Mesendoderm (in vitro differentiated cells): ENCODE results near the gene TMEM272.
A peak's percentile ranks its signal among the peaks of the same experiment; 100 is the strongest.

Experiments used
- DNase-seq: peaks from one replicate; pipeline ENCODE4 v3.0.0; 2013
- H2AK5ac ChIP-seq: 2 replicates; pipeline ENCODE4 v1.6.1; 2013; ENCODE audit warnings: low read length, inconsistent platforms
- H2BK120ac ChIP-seq: 2 replicates; pipeline ENCODE4 v1.6.1; 2013; ENCODE audit warnings: low read depth, mild to moderate bottlenecking, low read length, moderate library complexity, mixed read lengths
- H2BK15ac ChIP-seq: replicated peaks from 2 replicates; pipeline ENCODE4 v1.6.1; 2013; ENCODE audit warnings: low read depth, mild to moderate bottlenecking, moderate library complexity
- H2BK5ac ChIP-seq: 2 replicates; pipeline ENCODE4 v1.6.1; 2013; ENCODE audit warnings: low read length, inconsistent platforms
- H3K18ac ChIP-seq: 2 replicates; pipeline ENCODE4 v1.6.1; 2013; ENCODE audit warnings: mild to moderate bottlenecking, low read length, mixed read lengths
- H3K23ac ChIP-seq: one replicate; pipeline ENCODE4 v1.6.1; 2013; ENCODE audit warnings: low read length
- H3K27ac ChIP-seq: 2 replicates; pipeline ENCODE4 v1.5.1; 2013; ENCODE audit warnings: low read depth, mild to moderate bottlenecking, inconsistent platforms, low read length, moderate library complexity
- H3K27me3 ChIP-seq: 2 replicates; pipeline ENCODE4 v1.6.1; 2013; ENCODE audit warnings: low read length, control low read depth, mild to moderate bottlenecking, inconsistent platforms; ENCODE audit not compliant: insufficient read depth, poor library complexity
- H3K36me3 ChIP-seq: 2 replicates; pipeline ENCODE4 v1.6.1; 2013; ENCODE audit warnings: low read length, inconsistent platforms; ENCODE audit not compliant: control insufficient read depth, insufficient read depth
- H3K4ac ChIP-seq: one replicate; pipeline ENCODE4 v1.6.1; 2013; ENCODE audit warnings: low read depth, mild to moderate bottlenecking, low read length, moderate library complexity
- H3K4me1 ChIP-seq: 2 replicates; pipeline ENCODE4 v1.6.1; 2013; ENCODE audit warnings: low read depth, low read length, inconsistent platforms; ENCODE audit not compliant: control insufficient read depth
- H3K4me2 ChIP-seq: 2 replicates; pipeline ENCODE4 v1.6.1; 2013; ENCODE audit warnings: low read length
- H3K4me3 ChIP-seq: 2 replicates; pipeline ENCODE4 v1.5.1; 2013; ENCODE audit warnings: mild to moderate bottlenecking, low read length
- H3K56ac ChIP-seq: one replicate; pipeline ENCODE4 v1.6.1; 2013; ENCODE audit warnings: low read length
- H3K79me1 ChIP-seq: 2 replicates; pipeline ENCODE4 v1.6.1; 2013; ENCODE audit warnings: low read length, inconsistent platforms
- H3K79me2 ChIP-seq: 2 replicates; pipeline ENCODE4 v1.6.1; 2013; ENCODE audit warnings: mild to moderate bottlenecking, low read length; ENCODE audit not compliant: control insufficient read depth, insufficient read depth
- H3K9ac ChIP-seq: 2 replicates; pipeline ENCODE4 v1.6.1; 2013; ENCODE audit warnings: low read length, inconsistent platforms
- H4K5ac ChIP-seq: one replicate; pipeline ENCODE4 v1.6.1; 2013; ENCODE audit warnings: low read length
- H4K8ac ChIP-seq: one replicate; pipeline ENCODE4 v1.6.1; 2013; ENCODE audit warnings: low read depth, mild to moderate bottlenecking, control low read depth, low read length, moderate library complexity
- WGBS: extraction: QIAGEN DNeasy Blood & Tissue Kit; methylation state at CpG from one replicate; pipeline ENCODE4 v1.1.7; 2013; ENCODE audit warnings: low lambda C conversion rate, missing lambda C conversion rate; ENCODE audit not compliant: insufficient coverage; ENCODE audit errors: extremely low coverage; 5-methylcytosine and 5-hydroxymethylcytosine counted together

Gene TMEM272

GRCh38 chr13:51794964-51795363, 50.0 kb downstream of the TMEM272 start:
- Histone ChIP-seq H3K79me1 (no peaks in the 10 kb centered on the region), H3K4ac (no peak overlapping the region), H2BK5ac (no peak overlapping the region), H4K8ac (no peak overlapping the region), H3K4me1 (peaks cover 6% of the 10 kb centered on the region), H3K18ac (no peak overlapping the region), H2BK15ac (no peak overlapping the region), H3K4me2 (no peak overlapping the region), H3K4me3 (no peak overlapping the region), H3K23ac (no peak overlapping the region), H3K27me3 (no peaks in the 10 kb centered on the region), H3K9ac (no peak overlapping the region), H3K56ac (no peak overlapping the region), H3K27ac (no peak overlapping the region), H2AK5ac (peak overlapping the region; percentile 65), H4K5ac (no peak overlapping the region), H3K36me3 (no peaks in the 10 kb centered on the region), H2BK120ac (no peak overlapping the region), H3K79me2 (no peaks in the 10 kb centered on the region)
- WGBS: no CpG with 5 or more reads among the region's 4 CpGs
- DNase-seq: no peak

- Histone ChIP-seq H3K18ac (no peak overlapping the region), H3K4me2 (no peak overlapping the region), H2BK5ac (no peak overlapping the region), H2AK5ac (no peak overlapping the region), H4K5ac (no peak overlapping the region), H3K79me2 (no peaks in the 10 kb centered on the region), H3K9ac (no peak overlapping the region), H4K8ac (no peak overlapping the region), H2BK120ac (no peak overlapping the region), H3K36me3 (no peaks in the 10 kb centered on the region), H2BK15ac (no peak overlapping the region), H3K27me3 (no peaks in the 10 kb centered on the region), H3K4ac (no peak overlapping the region), H3K23ac (no peak overlapping the region), H3K4me1 (peaks cover 4% of the 10 kb centered on the region), H3K56ac (no peak overlapping the region), H3K4me3 (no peak overlapping the region), H3K79me1 (no peaks in the 10 kb centered on the region), H3K27ac (no peak overlapping the region)
- WGBS: no CpG with 5 or more reads among the region's 6 CpGs
- peak; percentile 47 for DNase-seq
Observed at GRCh38 chr13:51793570-51794271, 51.3 kb downstream of the TMEM272 start.

- WGBS: no CpG with 5 or more reads among the region's 10 CpGs
- Histone ChIP-seq H2BK120ac (no peak overlapping the region), H3K9ac (no peak overlapping the region), H3K27ac (no peak overlapping the region), H3K36me3 (no peaks in the 10 kb centered on the region), H3K56ac (no peak overlapping the region), H2BK15ac (no peak overlapping the region), H3K23ac (no peak overlapping the region), H4K5ac (no peak overlapping the region), H3K4me1 (no peaks in the 10 kb centered on the region), H3K4me2 (no peak overlapping the region), H3K4me3 (no peak overlapping the region), H3K79me1 (no peaks in the 10 kb centered on the region), H2BK5ac (no peak overlapping the region), H2AK5ac (no peak overlapping the region), H3K18ac (no peak overlapping the region), H3K79me2 (no peaks in the 10 kb centered on the region), H4K8ac (no peak overlapping the region), H3K4ac (no peak overlapping the region), H3K27me3 (no peaks in the 10 kb centered on the region)
- DNase-seq: no peak
Observed at GRCh38 chr13:51786425-51787265, 58.3 kb downstream of the TMEM272 start.

DNA sequence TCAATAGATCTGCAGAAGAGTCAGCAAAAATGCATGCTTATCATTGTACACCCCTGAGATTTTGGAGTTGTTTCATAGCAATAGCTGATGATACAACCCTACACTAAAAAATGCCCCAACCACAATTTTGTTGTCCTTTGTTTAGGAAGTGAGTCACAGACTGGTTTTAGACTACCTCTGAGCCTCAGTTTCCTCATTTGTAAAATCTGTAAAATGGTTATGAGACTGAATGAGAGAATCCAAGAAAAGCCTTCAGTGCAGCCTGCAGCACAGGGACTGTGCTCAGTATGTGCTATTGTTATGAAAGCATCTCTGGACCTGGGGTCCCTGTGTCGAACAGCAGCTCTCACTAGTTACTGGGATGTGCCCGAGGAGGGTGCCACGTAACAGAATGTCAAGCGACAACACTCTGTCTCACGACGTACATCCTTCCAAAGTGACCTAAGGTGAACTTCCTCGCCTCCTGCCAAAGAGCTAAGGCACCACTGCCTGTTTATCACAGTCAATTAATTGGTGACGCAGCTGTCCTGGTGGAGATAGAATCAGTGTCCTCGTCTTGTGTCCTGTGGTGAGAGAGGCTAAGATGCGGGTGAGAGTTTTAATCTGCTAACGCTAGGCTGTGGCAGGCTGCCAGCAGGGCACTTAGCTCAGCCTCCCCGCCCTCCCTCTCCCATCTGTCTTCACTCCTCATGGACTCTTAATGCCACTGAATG, 59.1 kb downstream of the TMEM272 start:
- no peak overlapping the region for H3K27ac ChIP-seq
- H3K79me2 ChIP-seq: no peaks in the 10 kb centered on the region
- no peak overlapping the region for H4K5ac ChIP-seq
- no CpG with 5 or more reads among the region's 12 CpGs for WGBS
- H4K8ac ChIP-seq: no peak overlapping the region
- no peak overlapping the region for H3K4me2 ChIP-seq
- no peak overlapping the region for H2BK5ac ChIP-seq
- no peak overlapping the region for H3K4me3 ChIP-seq
- DNase-seq: peak; percentile 80
- no peak overlapping the region for H3K56ac ChIP-seq
- H3K79me1 ChIP-seq: no peaks in the 10 kb centered on the region
- H3K9ac ChIP-seq: no peak overlapping the region
- no peak overlapping the region for H3K18ac ChIP-seq
- no peaks in the 10 kb centered on the region for H3K27me3 ChIP-seq
- H3K4ac ChIP-seq: no peak overlapping the region
- H2AK5ac ChIP-seq: no peak overlapping the region
- no peak overlapping the region for H2BK15ac ChIP-seq
- no peaks in the 10 kb centered on the region for H3K4me1 ChIP-seq
- no peaks in the 10 kb centered on the region for H3K36me3 ChIP-seq
- no peak overlapping the region for H3K23ac ChIP-seq
- no peak overlapping the region for H2BK120ac ChIP-seq

- no peak overlapping the region for H3K27ac ChIP-seq
- H3K9ac ChIP-seq: no peak overlapping the region
- no peak overlapping the region for H2BK120ac ChIP-seq
- DNase-seq: no peak
- H3K36me3 ChIP-seq: no peaks in the 10 kb centered on the region
- H3K4me3 ChIP-seq: no peak overlapping the region
- H3K79me1 ChIP-seq: no peaks in the 10 kb centered on the region
- H3K4me1 ChIP-seq: no peaks in the 10 kb centered on the region
- H3K4ac ChIP-seq: no peak overlapping the region
- no peaks in the 10 kb centered on the region for H3K79me2 ChIP-seq
- no peak overlapping the region for H3K4me2 ChIP-seq
- H3K27me3 ChIP-seq: no peaks in the 10 kb centered on the region
- H4K8ac ChIP-seq: no peak overlapping the region
- H3K23ac ChIP-seq: no peak overlapping the region
- H4K5ac ChIP-seq: no peak overlapping the region
- no peak overlapping the region for H2AK5ac ChIP-seq
- WGBS: no CpG with 5 or more reads among the region's 1 CpG
- no peak overlapping the region for H2BK5ac ChIP-seq
- no peak overlapping the region for H3K18ac ChIP-seq
- no peak overlapping the region for H3K56ac ChIP-seq
- H2BK15ac ChIP-seq: no peak overlapping the region
Observed at GRCh38 chr13:51784097-51784496, 60.9 kb downstream of the TMEM272 start.
